A549 (cell line): Measurements from ENCODE around the gene KMT2D. TPM values are rescaled to one million over a fixed set of nuclear protein-coding genes. Genes with fewer than 3 reads are reported as not detected.
A peak's percentile ranks its signal among the peaks of the same experiment; 100 is the strongest.

Source experiments
- ATOH8 ChIP-seq: fragments of 250-450 bp; sonication (Bioruptor Pico); IDR thresholded peaks from 2 replicates; pipeline ENCODE4 v1.5.0; 2020; ENCODE audit warnings: low read depth, mild to moderate bottlenecking, moderate library complexity
- BCL3 ChIP-seq: fragments of >200 bp; sonication (Bioruptor Twin); formaldehyde crosslinking; IDR thresholded peaks from 3 replicates; pipeline ENCODE4 v1.6.1; 2016
- CBX2 ChIP-seq: fragments of 200-600 bp; sonication (generic); IDR thresholded peaks from 2 replicates; pipeline ENCODE4 v1.6.1; 2016; ENCODE audit warnings: low read depth, mild to moderate bottlenecking, borderline replicate concordance
- CHD2 ChIP-seq: fragments of 150-350 bp; IDR thresholded peaks from 2 replicates; pipeline ENCODE4 v1.6.1; 2014; ENCODE audit warnings: low read length; ENCODE audit not compliant: partially characterized antibody
- CHD4 ChIP-seq: fragments of 200-600 bp; sonication (generic); IDR thresholded peaks from 2 replicates; pipeline ENCODE4 v1.6.1; 2016; ENCODE audit warnings: antibody characterized with exemption, mild to moderate bottlenecking, borderline replicate concordance
- CTCF ChIP-seq: fragments of >200 bp; sonication (Bioruptor Twin); formaldehyde crosslinking; IDR thresholded peaks from 3 replicates; pipeline ENCODE4 v1.5.1; 2016
- E2F6 ChIP-seq: IDR thresholded peaks from 2 replicates; pipeline ENCODE4 v1.6.1; 2012; ENCODE audit warnings: low read depth, borderline replicate concordance
- EHF ChIP-seq: fragments of 250-450 bp; sonication (Bioruptor Pico); IDR thresholded peaks from 2 replicates; pipeline ENCODE4 v1.5.0; 2020; ENCODE audit warnings: mild to moderate bottlenecking
- EP300 ChIP-seq, 2 experiments: fragments of >200 bp; sonication (Bioruptor Twin); formaldehyde crosslinking; IDR thresholded peaks; 2 replicates in 1 of 2; 3 replicates in 1 of 2; pipeline ENCODE4 v1.6.1; 2016 to 2017
- ESRRA ChIP-seq: fragments of 150-350 bp; IDR thresholded peaks from 2 replicates; pipeline ENCODE4 v1.6.1; 2014; ENCODE audit warnings: mild to moderate bottlenecking, low read length, borderline replicate concordance
- FOSB ChIP-seq: fragments of 250-450 bp; sonication (Bioruptor Pico); IDR thresholded peaks from 2 replicates; pipeline ENCODE4 v1.5.0; 2020; ENCODE audit warnings: mild to moderate bottlenecking, moderate library complexity
- FOSL2 ChIP-seq, 2 experiments: fragments of 450-650 bp in 1 of 2; fragments of >200 bp in 1 of 2; sonication (Bioruptor Twin) in 1 of 2; formaldehyde crosslinking; IDR thresholded peaks; 2 replicates each; pipeline versions ENCODE4 v1.5.0 to v1.6.1; 2016 to 2020; ENCODE audit warnings: mild to moderate bottlenecking in 1 of 2, moderate library complexity in 1 of 2
- FOXS1 ChIP-seq: fragments of 250-450 bp; sonication (Bioruptor Pico); IDR thresholded peaks from 2 replicates; pipeline ENCODE4 v1.5.0; 2020; ENCODE audit warnings: mild to moderate bottlenecking, moderate library complexity
- GATA3 ChIP-seq: IDR thresholded peaks from 2 replicates; pipeline ENCODE4 v1.6.1; 2012; ENCODE audit warnings: borderline replicate concordance
- HES2 ChIP-seq: fragments of >200 bp; sonication (Bioruptor Twin); formaldehyde crosslinking; IDR thresholded peaks from 2 replicates; pipeline ENCODE4 v1.6.1; 2016
- HMGXB4 ChIP-seq: fragments of 250-450 bp; sonication (Bioruptor Pico); IDR thresholded peaks from 2 replicates; pipeline ENCODE4 v1.5.0; 2021; ENCODE audit warnings: mild to moderate bottlenecking, moderate library complexity, borderline replicate concordance
- HOXA7 ChIP-seq: fragments of 250-450 bp; sonication (Bioruptor Pico); IDR thresholded peaks from 2 replicates; pipeline ENCODE4 v1.5.0; 2020; ENCODE audit warnings: mild to moderate bottlenecking, moderate library complexity
- HOXB13 ChIP-seq: fragments of 250-450 bp; sonication (Bioruptor Pico); IDR thresholded peaks from 2 replicates; pipeline ENCODE4 v1.5.0; 2020; ENCODE audit warnings: low read depth, mild to moderate bottlenecking, moderate library complexity
- KDM1A ChIP-seq: fragments of 200-600 bp; sonication (generic); IDR thresholded peaks from 2 replicates; pipeline ENCODE4 v1.6.1; 2016; ENCODE audit warnings: low read depth, mild to moderate bottlenecking
- KDM5A ChIP-seq: fragments of 200-600 bp; sonication (generic); IDR thresholded peaks from 2 replicates; pipeline ENCODE4 v1.6.1; 2016; ENCODE audit warnings: antibody characterized with exemption, mild to moderate bottlenecking
- MAFK ChIP-seq: fragments of 450-650 bp; IDR thresholded peaks from 2 replicates; pipeline ENCODE4 v1.6.1; 2014; ENCODE audit not compliant: partially characterized antibody
- MAX ChIP-seq: IDR thresholded peaks from 2 replicates; pipeline ENCODE4 v1.6.1; 2012
- MAZ ChIP-seq: fragments of 150-350 bp; IDR thresholded peaks from 2 replicates; pipeline ENCODE4 v1.6.1; 2014; ENCODE audit warnings: antibody characterized with exemption, low read depth, low read length, borderline replicate concordance
- MYC ChIP-seq: IDR thresholded peaks from 2 replicates; pipeline ENCODE4 v1.6.1; 2012; ENCODE audit warnings: mild to moderate bottlenecking, inconsistent platforms, low read length, improper control_type of control experiment, borderline replicate concordance
- NFE2L2 ChIP-seq: fragments of 150-350 bp; conservative IDR thresholded peaks from 2 replicates; pipeline ENCODE4 v1.6.1; 2014; ENCODE audit warnings: low read length
- PHF8 ChIP-seq: fragments of 200-600 bp; sonication (generic); IDR thresholded peaks from 2 replicates; pipeline ENCODE4 v1.6.1; 2016; ENCODE audit warnings: low read depth, mild to moderate bottlenecking, antibody characterized with exemption, moderate library complexity, borderline replicate concordance
- POLR2AphosphoS2 ChIP-seq: conservative IDR thresholded peaks from 2 replicates; pipeline ENCODE4 v1.6.1; 2012; ENCODE audit warnings: low read length, improper control_type of control experiment, inconsistent platforms
- RAD21 ChIP-seq, 2 experiments: fragments of >200 bp in 1 of 2; sonication (Bioruptor Twin) in 1 of 2; formaldehyde crosslinking in 1 of 2; IDR thresholded peaks in 1 of 2; conservative IDR thresholded peaks in 1 of 2; 2 replicates in 1 of 2; 3 replicates in 1 of 2; pipeline ENCODE4 v1.6.1; 2012 to 2018; ENCODE audit warnings: inconsistent platforms in 1 of 2
- RCOR1 ChIP-seq: fragments of 150-350 bp; IDR thresholded peaks from 2 replicates; pipeline ENCODE4 v1.6.1; 2014; ENCODE audit warnings: antibody characterized with exemption, low read length, low read depth
- RFX5 ChIP-seq: fragments of 450-650 bp; IDR thresholded peaks from 2 replicates; pipeline ENCODE4 v1.7.1; 2014; ENCODE audit warnings: antibody characterized with exemption, mild to moderate bottlenecking, moderate library complexity
- RNF2 ChIP-seq: fragments of 200-600 bp; sonication (generic); IDR thresholded peaks from 2 replicates; pipeline ENCODE4 v1.6.1; 2016; ENCODE audit warnings: low read depth, mild to moderate bottlenecking, antibody characterized with exemption, moderate library complexity, borderline replicate concordance
- TFCP2L1 ChIP-seq: fragments of 250-450 bp; sonication (Bioruptor Pico); IDR thresholded peaks from 2 replicates; pipeline ENCODE4 v1.5.0; 2021; ENCODE audit warnings: mild to moderate bottlenecking
- TP53 ChIP-seq: fragments of 250-450 bp; sonication (Bioruptor Pico); IDR thresholded peaks from 2 replicates; pipeline ENCODE4 v1.5.0; 2021; ENCODE audit warnings: mild to moderate bottlenecking, moderate library complexity
- ZC3H11A ChIP-seq: fragments of 450-650 bp; IDR thresholded peaks from 2 replicates; pipeline ENCODE4 v1.6.1; 2014; ENCODE audit warnings: antibody characterized with exemption, mild to moderate bottlenecking
- ZNF302 ChIP-seq: fragments of 250-450 bp; sonication (Bioruptor Pico); IDR thresholded peaks from 2 replicates; pipeline ENCODE4 v1.9.0; 2021; ENCODE audit warnings: inconsistent platforms, mild to moderate bottlenecking, moderate library complexity
- polyA plus RNA-seq, 4 experiments: library from polyadenylated mRNA; depleted of rRNA in 3 of 4; stranded (reverse); fragments of >200 nt; fragmentation: RNase III in 1 of 4; extraction: RNeasy Plus Mini Kit Qiagen cat#74134 plus additional on column Dnase treatment in 1 of 4; gene quantifications; 2 replicates in 3 of 4; 3 replicates in 1 of 4; pipeline ENCODE4 v1.2.3, GENCODE V29; 2011 to 2017

The KMT2D gene
- polyA plus RNA-seq, 2 of the 4 experiments (the other 2 are of a cell fraction) = 17.6 to 20.0 TPM

- TF ChIP-seq ZNF302 (CRISPR knock-in tag) (no peak), KDM5A (peak; percentile 45; the same call in 1 of the 2 replicates), MAX (peak; percentile 83), EP300 (IDR thresholded peaks at IDR 0.05) (no peak), CBX2 (no peak), RCOR1 (no peak), ATOH8 (CRISPR knock-in tag) (no peak), HMGXB4 (no peak), TFCP2L1 (CRISPR knock-in tag) (no peak), RNF2 (no peak), MAZ (no peak), FOSB (CRISPR knock-in tag) (no peak), BCL3 (no peak), HOXA7 (no peak), HES2 (no peak), POLR2AphosphoS2 (no peak), GATA3 (no peak), RAD21 (conservative IDR thresholded peaks at IDR 0.05 in 1 of 2, IDR thresholded peaks at IDR 0.05 in 1 of 2) (no peak), NFE2L2 (no peak), PHF8 (peak; percentile 58; the same call in 1 of the 2 replicates), FOXS1 (CRISPR knock-in tag) (no peak), ZC3H11A (no peak), CHD4 (no peak), FOSL2 (IDR thresholded peaks at IDR 0.05) (no peak), FOSL2 (CRISPR knock-in tag; IDR thresholded peaks at IDR 0.05) (no peak), EHF (no peak), CTCF (no peak), CHD2 (no peak), HOXB13 (no peak), RFX5 (peak; percentile 38; the same call in 1 of the 2 replicates), ESRRA (no peak), MYC (peak; percentile 47; the same call in 1 of the 2 replicates), TP53 (CRISPR knock-in tag) (no peak), MAFK (no peak), E2F6 (peak; percentile 84), KDM1A (no peak)
Measured at GRCh38 chr12:49069507-49070346, 9.1 kb upstream of the KMT2D start, which contains the start of gene RHEBL1 (continued).
